Panc1 (cell line): Measurements from ENCODE around the gene ZFAND3. TPM values are rescaled to one million over a fixed set of nuclear protein-coding genes. Genes with fewer than 3 reads are reported as not detected.
A peak's percentile ranks its signal among the peaks of the same experiment; 100 is the strongest.

Experiments used
- ATAC-seq: fragments of 200-7000 bp; cut with Tn5 transposase; 2 replicates; pipeline ENCODE4 v1.9.1; 2020; ENCODE audit warnings: mild to moderate bottlenecking, moderate library complexity
- BruUV-seq: library from RNA; stranded (reverse); fragments of 400-500 nt; replicated peaks from 2 replicates; lab custom pipeline; 2021; lab: Mats Ljungman, UMichigan
- CTCF ChIA-PET: fragments of 300-600 bp; sonication (Branson Sonifier 250); formaldehyde crosslinking; loops from one replicate; lab custom pipeline; 2022; ENCODE audit warnings: antibody characterized with exemption; lab: Charles Lee
- POLR2A ChIA-PET: fragments of 300-600 bp; sonication (Branson Sonifier 250); formaldehyde crosslinking; loops from one replicate; lab custom pipeline; 2022; ENCODE audit warnings: antibody characterized with exemption; lab: Charles Lee
- DNase-seq: peaks from one replicate; pipeline ENCODE4 v3.0.0-alpha.2; 2010; ENCODE audit warnings: low read depth, low spot score
- H3K27ac ChIP-seq: 2 replicates; pipeline ENCODE4 v1.5.1; 2011; ENCODE audit warnings: mild to moderate bottlenecking, low read length, inconsistent platforms
- H3K27me3 ChIP-seq: fragments of 200-500 bp; sonication (Bioruptor generic); 2 replicates; pipeline ENCODE4 v1.6.0; 2014; ENCODE audit warnings: low read length, inconsistent platforms; ENCODE audit not compliant: control insufficient read depth, insufficient read depth
- H3K36me3 ChIP-seq: fragments of 200-500 bp; sonication (Bioruptor generic); 2 replicates; pipeline ENCODE4 v1.5.1; 2014; ENCODE audit warnings: inconsistent platforms, mild to moderate bottlenecking, low read length, moderate library complexity; ENCODE audit not compliant: control insufficient read depth, insufficient read depth
- H3K4me1 ChIP-seq: 2 replicates; pipeline ENCODE4 v1.5.1; 2011; ENCODE audit warnings: inconsistent platforms, mild to moderate bottlenecking, low read length, moderate library complexity; ENCODE audit not compliant: control insufficient read depth, insufficient read depth
- H3K4me3 ChIP-seq, 2 experiments: 2 replicates each; pipeline ENCODE4 v1.5.1; 2011 to 2012; ENCODE audit warnings: low read depth in 2 of 2, low read length in 2 of 2, mild to moderate bottlenecking in 2 of 2, inconsistent platforms in 1 of 2, moderate library complexity in 1 of 2
- H3K9me3 ChIP-seq: fragments of 200-500 bp; sonication (Bioruptor generic); 2 replicates; pipeline ENCODE4 v1.5.1; 2014; ENCODE audit warnings: low read depth, mild to moderate bottlenecking, inconsistent platforms, low read length, moderate library complexity; ENCODE audit not compliant: control insufficient read depth, insufficient read depth
- CTCF ChIP-seq: fragments of 450-650 bp; IDR thresholded peaks from 2 replicates; pipeline ENCODE4 v1.5.1; 2017; ENCODE audit warnings: mild to moderate bottlenecking
- POLR2AphosphoS5 ChIP-seq: IDR thresholded peaks from 2 replicates; pipeline ENCODE4 v1.6.1; 2012; ENCODE audit warnings: mild to moderate bottlenecking, low read depth, low read length, moderate library complexity
- SIN3A ChIP-seq: IDR thresholded peaks from 2 replicates; pipeline ENCODE4 v1.6.1; 2012; ENCODE audit warnings: low read depth, mild to moderate bottlenecking, low read length, moderate library complexity, borderline replicate concordance; ENCODE audit not compliant: insufficient read depth
- TCF7L2 ChIP-seq: IDR thresholded peaks from 2 replicates; pipeline ENCODE4 v1.6.1; 2011; ENCODE audit warnings: mild to moderate bottlenecking, low read depth, low read length, inconsistent platforms
- in situ Hi-C: cut with HindIII; loops from 2 replicates; pipeline ENCODE4 v1.10.0; 2016; ENCODE audit warnings: low sequenced_read_pairs, low pct_unique_long_range_greater_than_20kb
- intact Hi-C: fragments of 100-400 bp; cut with micrococcal nuclease; formaldehyde crosslinking; loops from one replicate; pipeline ENCODE4 v1.10.0; 2022; ENCODE audit not compliant: unreplicated experiment
- total RNA-seq: library from RNA; stranded (reverse); gene quantifications from one replicate; pipeline ENCODE4 v1.2.1, GENCODE V29; 2021; ENCODE audit not compliant: unreplicated experiment
- TF ChIP-seq, protein P1 (sequence below), 2 experiments: IDR thresholded peaks; 2 replicates each; pipeline ENCODE4 v1.6.1; 2011 to 2012; ENCODE audit warnings: low read depth in 2 of 2, control low read depth in 1 of 2, low read length in 1 of 2, mild to moderate bottlenecking in 1 of 2, moderate library complexity in 1 of 2; ENCODE audit not compliant: insufficient read depth in 1 of 2

The ZFAND3 gene
- total RNA-seq, 1 experiment from 2014 or later = 95.9 TPM

DNA sequence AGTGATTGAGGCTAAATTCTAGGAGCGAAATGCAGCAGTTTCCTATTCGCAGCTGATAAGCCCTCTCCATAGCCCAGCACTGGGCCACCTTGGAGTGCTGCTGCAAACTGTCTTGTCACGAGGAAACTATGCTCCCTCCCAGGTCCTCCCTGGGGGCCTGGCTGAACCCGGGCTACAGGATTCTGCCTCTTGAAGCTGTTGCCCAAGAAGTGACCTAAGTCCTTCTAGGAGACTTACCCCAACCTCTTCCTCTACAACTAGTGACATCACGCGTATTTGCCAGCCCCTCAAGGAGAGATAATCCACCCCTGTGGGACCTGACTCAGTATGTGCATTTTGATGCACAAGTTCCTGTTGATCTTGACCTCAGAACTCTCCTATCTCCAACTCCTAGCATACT, 26.5 kb upstream of the ZFAND3 start:
- in situ Hi-C loops (no loop called here), intact Hi-C loops (loop anchor here (10.0 kb wide), 1 partner anchor 222 kb away; no protein-coding TSS in a partner anchor)
- no peak for DNase-seq
- Histone ChIP-seq H3K27me3 (no peaks in the 10 kb centered on the region), H3K36me3 (no peaks in the 10 kb centered on the region), H3K4me1 (peaks cover 7% of the 10 kb centered on the region; the same call in 1 of the 2 replicates), H3K4me3 (no peak overlapping the region), H3K27ac (no peak overlapping the region), H3K9me3 (no peaks in the 10 kb centered on the region)
- ChIA-PET POLR2A (no interaction called here), CTCF (no interaction called here)
- BruUV-seq = no TSS peak
- no peak for ATAC-seq
- TF ChIP-seq TCF7L2 = no peak
- no peak for TF ChIP-seq SIN3A
- TF ChIP-seq POLR2AphosphoS5 = no peak
- TF ChIP-seq CTCF = no peak
- TF ChIP-seq, protein P1, sequence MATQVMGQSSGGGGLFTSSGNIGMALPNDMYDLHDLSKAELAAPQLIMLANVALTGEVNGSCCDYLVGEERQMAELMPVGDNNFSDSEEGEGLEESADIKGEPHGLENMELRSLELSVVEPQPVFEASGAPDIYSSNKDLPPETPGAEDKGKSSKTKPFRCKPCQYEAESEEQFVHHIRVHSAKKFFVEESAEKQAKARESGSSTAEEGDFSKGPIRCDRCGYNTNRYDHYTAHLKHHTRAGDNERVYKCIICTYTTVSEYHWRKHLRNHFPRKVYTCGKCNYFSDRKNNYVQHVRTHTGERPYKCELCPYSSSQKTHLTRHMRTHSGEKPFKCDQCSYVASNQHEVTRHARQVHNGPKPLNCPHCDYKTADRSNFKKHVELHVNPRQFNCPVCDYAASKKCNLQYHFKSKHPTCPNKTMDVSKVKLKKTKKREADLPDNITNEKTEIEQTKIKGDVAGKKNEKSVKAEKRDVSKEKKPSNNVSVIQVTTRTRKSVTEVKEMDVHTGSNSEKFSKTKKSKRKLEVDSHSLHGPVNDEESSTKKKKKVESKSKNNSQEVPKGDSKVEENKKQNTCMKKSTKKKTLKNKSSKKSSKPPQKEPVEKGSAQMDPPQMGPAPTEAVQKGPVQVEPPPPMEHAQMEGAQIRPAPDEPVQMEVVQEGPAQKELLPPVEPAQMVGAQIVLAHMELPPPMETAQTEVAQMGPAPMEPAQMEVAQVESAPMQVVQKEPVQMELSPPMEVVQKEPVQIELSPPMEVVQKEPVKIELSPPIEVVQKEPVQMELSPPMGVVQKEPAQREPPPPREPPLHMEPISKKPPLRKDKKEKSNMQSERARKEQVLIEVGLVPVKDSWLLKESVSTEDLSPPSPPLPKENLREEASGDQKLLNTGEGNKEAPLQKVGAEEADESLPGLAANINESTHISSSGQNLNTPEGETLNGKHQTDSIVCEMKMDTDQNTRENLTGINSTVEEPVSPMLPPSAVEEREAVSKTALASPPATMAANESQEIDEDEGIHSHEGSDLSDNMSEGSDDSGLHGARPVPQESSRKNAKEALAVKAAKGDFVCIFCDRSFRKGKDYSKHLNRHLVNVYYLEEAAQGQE (IDR thresholded peaks at IDR 0.05; ENCODE audit: insufficient read depth in 1 of 2, low read depth in 2 of 2, low read length in 1 of 2) = no peak

DNA sequence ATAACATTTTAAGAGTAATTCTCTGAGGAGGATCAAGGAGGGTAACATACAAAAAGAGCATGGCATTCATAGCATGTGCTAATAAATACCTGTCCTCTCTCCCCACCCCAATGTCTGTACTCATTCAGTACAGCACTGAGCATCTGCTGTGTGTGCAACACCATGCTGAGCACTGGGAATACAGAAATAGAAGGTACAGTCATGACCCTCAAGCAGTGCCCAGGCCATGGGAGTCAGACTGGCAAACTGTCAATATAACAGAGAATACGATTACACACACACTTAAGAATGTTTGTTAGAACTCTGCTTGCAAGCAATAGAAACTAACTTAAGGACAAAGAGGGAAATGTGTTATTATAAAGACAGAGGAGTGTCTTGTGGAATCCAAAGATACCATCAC, 24.7 kb upstream of the ZFAND3 start:
- Histone ChIP-seq H3K4me3 (no peak overlapping the region), H3K27me3 (no peaks in the 10 kb centered on the region), H3K9me3 (no peaks in the 10 kb centered on the region), H3K27ac (no peak overlapping the region), H3K36me3 (no peaks in the 10 kb centered on the region), H3K4me1 (peaks cover 7% of the 10 kb centered on the region; the same call in 1 of the 2 replicates)
- no TSS peak for BruUV-seq
- TF ChIP-seq, protein P1 (IDR thresholded peaks at IDR 0.05; ENCODE audit: insufficient read depth in 1 of 2, low read depth in 2 of 2, low read length in 1 of 2) = no peak
- TF ChIP-seq TCF7L2 = no peak
- no peak for TF ChIP-seq SIN3A
- TF ChIP-seq CTCF = no peak
- no peak for TF ChIP-seq POLR2AphosphoS5
- no peak for ATAC-seq
- POLR2A ChIA-PET = interaction anchor here (1.0 kb wide), 1 partner anchor 23 kb away, joined by 4 read pairs; no protein-coding TSS in a partner anchor
- CTCF ChIA-PET = interaction anchor here (0.6 kb wide), 1 partner anchor 195 kb away, joined by 3 read pairs; no protein-coding TSS in a partner anchor
- peak; percentile 30 for DNase-seq
- intact Hi-C loops (loop anchor here (10.0 kb wide), 1 partner anchor 220 kb away; no protein-coding TSS in a partner anchor), in situ Hi-C loops (no loop called here)
